Calu3 (cell line): ENCODE results near the gene GPR17. TPM values are rescaled to one million over a fixed set of nuclear protein-coding genes. Genes with fewer than 3 reads are reported as not detected.

Source experiments
- BruUV-seq: library from RNA; stranded (reverse); fragments of 400-500 nt; replicated peaks from 2 replicates; lab custom pipeline; 2021; lab: Mats Ljungman, UMichigan
- CTCF ChIA-PET: fragments of 300-600 bp; sonication (Branson Sonifier 250); formaldehyde crosslinking; loops from one replicate; lab custom pipeline; 2022; ENCODE audit warnings: antibody characterized with exemption; lab: Charles Lee
- DNase-seq: peaks from one replicate; pipeline ENCODE4 v3.0.0; 2022
- H3K27ac Mint-ChIP-seq: one replicate; pipeline ENCODE4 v1.8.0; 2022; ENCODE audit warnings: mixed read lengths; ENCODE audit not compliant: unreplicated experiment
- H3K27me3 Mint-ChIP-seq: one replicate; pipeline ENCODE4 v1.8.0; 2022; ENCODE audit warnings: mixed read lengths; ENCODE audit not compliant: unreplicated experiment
- H3K36me3 Mint-ChIP-seq: one replicate; pipeline ENCODE4 v1.8.0; 2022; ENCODE audit warnings: mild to moderate bottlenecking, moderate library complexity, mixed read lengths; ENCODE audit not compliant: insufficient read depth, unreplicated experiment
- H3K4me1 Mint-ChIP-seq: one replicate; pipeline ENCODE4 v1.8.0; 2022; ENCODE audit warnings: mild to moderate bottlenecking, low read depth, mixed read lengths; ENCODE audit not compliant: unreplicated experiment
- H3K4me3 Mint-ChIP-seq: one replicate; pipeline ENCODE4 v1.8.0; 2022; ENCODE audit warnings: mild to moderate bottlenecking, low read depth, moderate library complexity, mixed read lengths; ENCODE audit not compliant: unreplicated experiment
- H3K9me3 Mint-ChIP-seq: one replicate; pipeline ENCODE4 v1.8.0; 2022; ENCODE audit warnings: low read depth, mixed read lengths; ENCODE audit not compliant: unreplicated experiment
- CTCF ChIP-seq: fragments of 200-600 bp; IDR thresholded peaks from one replicate; pipeline ENCODE4 v1.8.0; 2022; ENCODE audit warnings: antibody characterized with exemption; ENCODE audit not compliant: unreplicated experiment
- intact Hi-C: fragments of 100-400 bp; cut with micrococcal nuclease; formaldehyde crosslinking; loops from one replicate; pipeline ENCODE4 v1.10.0; 2022; ENCODE audit not compliant: unreplicated experiment
- total RNA-seq: library from RNA; stranded (reverse); gene quantifications from 2 replicates; pipeline ENCODE4 v1.2.3, GENCODE V29; 2022

GPR17 gene
- total RNA-seq, 1 experiment from 2014 or later = not detected

GRCh38 chr2:127606625-127607398 is 39.1 kb upstream of the GPR17 start:
- Mint-ChIP-seq H3K36me3 (no peaks in the 10 kb centered on the region), H3K4me3 (no peak overlapping the region), H3K4me1 (no peaks in the 10 kb centered on the region), H3K27ac (no peak overlapping the region), H3K9me3 (peaks cover 3% of the 10 kb centered on the region), H3K27me3 (peaks cover 64% of the 10 kb centered on the region)
- intact Hi-C loops = no loop called here
- no TSS peak for BruUV-seq
- CTCF ChIA-PET = no interaction called here
- no peak for DNase-seq
- no peak for TF ChIP-seq CTCF

- no peaks in the 10 kb centered on the region for H3K36me3 Mint-ChIP-seq
- CTCF ChIA-PET = no interaction called here
- no peaks in the 10 kb centered on the region for H3K4me1 Mint-ChIP-seq
- peaks cover 3% of the 10 kb centered on the region for H3K9me3 Mint-ChIP-seq
- no peak for DNase-seq
- TF ChIP-seq CTCF = no peak
- no peak overlapping the region for H3K27ac Mint-ChIP-seq
- peaks cover 66% of the 10 kb centered on the region for H3K27me3 Mint-ChIP-seq
- intact Hi-C loops = no loop called here
- H3K4me3 Mint-ChIP-seq = no peak overlapping the region
- no TSS peak for BruUV-seq
Observed at GRCh38 chr2:127607399-127607908, 38.5 kb upstream of the GPR17 start.

- no peak for DNase-seq
- no peak overlapping the region for H3K4me3 Mint-ChIP-seq
- CTCF ChIA-PET = no interaction called here
- no peaks in the 10 kb centered on the region for H3K4me1 Mint-ChIP-seq
- H3K9me3 Mint-ChIP-seq = peaks cover 3% of the 10 kb centered on the region
- no TSS peak for BruUV-seq
- TF ChIP-seq CTCF = no peak
- H3K36me3 Mint-ChIP-seq = no peaks in the 10 kb centered on the region
- no peak overlapping the region for H3K27ac Mint-ChIP-seq
- intact Hi-C loops = no loop called here
- peaks cover 74% of the 10 kb centered on the region for H3K27me3 Mint-ChIP-seq
Observed at GRCh38 chr2:127608061-127609030, 37.6 kb upstream of the GPR17 start.

- H3K4me3 Mint-ChIP-seq = no peak overlapping the region
- H3K36me3 Mint-ChIP-seq = no peaks in the 10 kb centered on the region
- CTCF ChIA-PET = no interaction called here
- H3K27me3 Mint-ChIP-seq = peaks cover 74% of the 10 kb centered on the region
- intact Hi-C loops = no loop called here
- BruUV-seq = no TSS peak
- H3K27ac Mint-ChIP-seq = no peak overlapping the region
- no peaks in the 10 kb centered on the region for H3K4me1 Mint-ChIP-seq
- no peak for TF ChIP-seq CTCF
- peaks cover 6% of the 10 kb centered on the region for H3K9me3 Mint-ChIP-seq
- DNase-seq = no peak
Observed at GRCh38 chr2:127609031-127609751, 36.8 kb upstream of the GPR17 start.
